HepG2 (cell line): Measurements from ENCODE around the gene ANTKMT. TPM values are rescaled to one million over a fixed set of nuclear protein-coding genes. Genes with fewer than 3 reads are reported as not detected.

ENCODE experiments used
- GMEB2 ChIP-seq: IDR thresholded peaks from 2 replicates; pipeline ENCODE4 v1.6.1; 2016; ENCODE audit warnings: missing biosample characterization, missing genetic modification reagents, low read depth
- GZF1 ChIP-seq: sonication (generic); formaldehyde crosslinking; IDR thresholded peaks from 2 replicates; pipeline ENCODE4 v1.5.1; 2020; ENCODE audit warnings: mild to moderate bottlenecking, missing genetic modification reagents
- HES4 ChIP-seq: sonication (generic); formaldehyde crosslinking; IDR thresholded peaks from 2 replicates; pipeline ENCODE4 v1.9.0; 2021; ENCODE audit warnings: mild to moderate bottlenecking, missing genetic modification reagents, borderline replicate concordance
- HNF1A ChIP-seq, 2 experiments: sonication (generic) in 1 of 2; formaldehyde crosslinking in 1 of 2; IDR thresholded peaks; 2 replicates each; pipeline versions ENCODE4 v1.4.0 to v1.6.1; 2016 to 2020; ENCODE audit warnings: borderline replicate concordance in 1 of 2, low read depth in 1 of 2, mild to moderate bottlenecking in 1 of 2, missing genetic modification reagents in 1 of 2
- HNF4A ChIP-seq: sonication (generic); formaldehyde crosslinking; IDR thresholded peaks from 2 replicates; pipeline ENCODE4 v1.4.0; 2020; ENCODE audit warnings: missing genetic modification reagents
- HNRNPLL ChIP-seq: fragments of 200-400 bp; formaldehyde crosslinking; IDR thresholded peaks from 2 replicates; pipeline ENCODE4 v1.6.1; 2017; ENCODE audit warnings: mild to moderate bottlenecking, low read depth, low read length; ENCODE audit not compliant: poor library complexity, severe bottlenecking
- IRF1 ChIP-seq: sonication (generic); formaldehyde crosslinking; IDR thresholded peaks from 2 replicates; pipeline ENCODE4 v1.4.0; 2020; ENCODE audit warnings: low read depth, mild to moderate bottlenecking, missing genetic modification reagents
- JUN ChIP-seq: sonication (generic); formaldehyde crosslinking; IDR thresholded peaks from 2 replicates; pipeline ENCODE4 v1.4.0; 2020; ENCODE audit warnings: mild to moderate bottlenecking, missing genetic modification reagents
- KLF15 ChIP-seq: sonication (generic); formaldehyde crosslinking; IDR thresholded peaks from 2 replicates; pipeline ENCODE4 v1.8.1; 2023; ENCODE audit warnings: borderline replicate concordance, mild to moderate bottlenecking, inconsistent platforms, missing genetic modification reagents, mixed read lengths
- RFXANK ChIP-seq: IDR thresholded peaks from 2 replicates; pipeline ENCODE4 v1.6.1; 2016
- RXRA ChIP-seq: sonication (generic); formaldehyde crosslinking; IDR thresholded peaks from 2 replicates; pipeline ENCODE4 v1.5.1; 2020; ENCODE audit warnings: missing genetic modification reagents
- SKI ChIP-seq: fragments of 450-650 bp; IDR thresholded peaks from one replicate; pipeline ENCODE4 v1.6.1; 2018; ENCODE audit warnings: mild to moderate bottlenecking; ENCODE audit not compliant: partially characterized antibody
- STAG1 ChIP-seq: sonication (generic); formaldehyde crosslinking; IDR thresholded peaks from 2 replicates; pipeline ENCODE4 v1.4.0; 2020; ENCODE audit warnings: missing genetic modification reagents
- YEATS4 ChIP-seq: sonication (generic); formaldehyde crosslinking; IDR thresholded peaks from 2 replicates; pipeline ENCODE4 v1.4.0; 2020; ENCODE audit warnings: missing genetic modification reagents, borderline replicate concordance
- ZBTB46 ChIP-seq: sonication (generic); formaldehyde crosslinking; IDR thresholded peaks from 2 replicates; pipeline ENCODE4 v1.4.0; 2020; ENCODE audit warnings: mild to moderate bottlenecking, missing genetic modification reagents, borderline replicate concordance
- ZEB1 ChIP-seq: IDR thresholded peaks from 2 replicates; pipeline ENCODE4 v1.6.1; 2012; ENCODE audit warnings: mild to moderate bottlenecking, low read depth, inconsistent platforms; ENCODE audit not compliant: insufficient replicate concordance
- ZNF3 ChIP-seq: IDR thresholded peaks from 2 replicates; pipeline ENCODE4 v1.7.0; 2017; ENCODE audit warnings: inconsistent platforms
- ZNF570 ChIP-seq: sonication (generic); formaldehyde crosslinking; IDR thresholded peaks from 2 replicates; pipeline ENCODE4 v1.4.0; 2020; ENCODE audit warnings: mild to moderate bottlenecking, missing genetic modification reagents, borderline replicate concordance
- ZNF749 ChIP-seq: sonication (generic); formaldehyde crosslinking; IDR thresholded peaks from 2 replicates; pipeline ENCODE4 v1.8.0; 2022; ENCODE audit warnings: mild to moderate bottlenecking, missing genetic modification reagents, moderate library complexity, borderline replicate concordance
- ZSCAN30 ChIP-seq: sonication (generic); formaldehyde crosslinking; IDR thresholded peaks from 2 replicates; pipeline ENCODE4 v1.5.0; 2020; ENCODE audit warnings: mild to moderate bottlenecking, missing genetic modification reagents
- polyA plus RNA-seq, 8 experiments: library from polyadenylated mRNA; depleted of rRNA in 3 of 8; stranded (reverse) in 7 of 8; unstranded in 1 of 8; fragments of >200 nt; fragmentation: Illumina TruSeq in 4 of 8; extraction: Trizol in 4 of 8; gene quantifications; 2 replicates each; pipeline versions ENCODE4 v1.2.1 to v1.2.3, GENCODE V29; 2011 to 2016; ENCODE audit warnings: low read depth in 4 of 8, missing spikeins in 1 of 8, mixed read lengths in 1 of 8; ENCODE audit not compliant: insufficient read depth in 1 of 8
- total RNA-seq, 5 experiments: library from RNA; depleted of rRNA; stranded (reverse); fragments of >200 nt; fragmentation: Illumina TruSeq; extraction: Trizol; gene quantifications; 2 replicates each; pipeline ENCODE4 v1.2.3, GENCODE V29; 2016; ENCODE audit warnings: low read depth in 1 of 5

Gene ANTKMT
- total and polyA plus RNA-seq, 2 of the 13 experiments (the other 11 are each of a cell fraction or from before 2014, with no cell fraction given): 7.5 to 47.8 TPM

GRCh38 chr16:679814-680624 lies 40.9 kb upstream of the ANTKMT start, which contains the start of gene STUB1 (continued):
- TF ChIP-seq ZBTB46 (no peak), ZNF749 (peak; percentile 63; the same call in 1 of the 2 replicates), KLF15 (CRISPR knock-in tag) (no peak), ZEB1 (no peak), YEATS4 (CRISPR knock-in tag) (peak; percentile 73), SKI (no peak), JUN (CRISPR knock-in tag) (no peak), GMEB2 (CRISPR knock-in tag) (no peak), HNRNPLL (peak; percentile 55), ZSCAN30 (CRISPR knock-in tag) (no peak), GZF1 (no peak), HES4 (peak; percentile 75; the same call in 1 of the 2 replicates), RXRA (CRISPR knock-in tag) (no peak), IRF1 (CRISPR knock-in tag) (no peak), HNF1A (IDR thresholded peaks at IDR 0.05; ENCODE audit: low read depth) (no peak), HNF1A (CRISPR knock-in tag; IDR thresholded peaks at IDR 0.05; ENCODE audit: borderline replicate concordance) (no peak), HNF4A (no peak), ZNF570 (CRISPR knock-in tag) (no peak), ZNF3 (CRISPR knock-in tag) (no peak), STAG1 (CRISPR knock-in tag) (peak; percentile 7; the same call in 1 of the 2 replicates), RFXANK (CRISPR knock-in tag) (no peak)
